Hematopoietic multipotent progenitor cell treated with erythropoietin and hydrocortisone succinate and interleukin-3 and kit ligand, for 6 days (in vitro differentiated cells): ENCODE data around the gene RASL11B.

ENCODE experiments used
- DNase-seq: peaks from one replicate; pipeline ENCODE4 v3.0.0-alpha.2; 2015

The RASL11B gene

GRCh38 chr4:52843958-52844357 is 18.2 kb upstream of the RASL11B start:
- DNase-seq: peak; percentile 7

GRCh38 chr4:52844596-52844995 is 17.5 kb upstream of the RASL11B start:
- DNase-seq: no peak

GRCh38 chr4:52846502-52846901 is 15.6 kb upstream of the RASL11B start:
- DNase-seq: no peak

- DNase-seq: no peak
Observed at GRCh38 chr4:52848254-52848653, 13.9 kb upstream of the RASL11B start.

- DNase-seq: no peak
Observed at GRCh38 chr4:52850406-52851124, 11.6 kb upstream of the RASL11B start.

- DNase-seq: no peak
Observed at GRCh38 chr4:52852041-52852440, 10.1 kb upstream of the RASL11B start.

GRCh38 chr4:52852711-52853110 is 9.4 kb upstream of the RASL11B start:
- no peak for DNase-seq

GRCh38 chr4:52853351-52853750 is 8.8 kb upstream of the RASL11B start:
- no peak for DNase-seq

GRCh38 chr4:52856801-52857200 is 5.3 kb upstream of the RASL11B start:
- no peak for DNase-seq

- no peak for DNase-seq
Observed at GRCh38 chr4:52860361-52860760, 1.8 kb upstream of the RASL11B start.

GRCh38 chr4:52861171-52861823 is 820 bp upstream of the RASL11B start:
- DNase-seq: no peak

- no peak for DNase-seq
Observed at GRCh38 chr4:52862639-52863161, 583 bp downstream of the RASL11B start.

GRCh38 chr4:52863324-52863723 is 1.2 kb downstream of the RASL11B start:
- DNase-seq: no peak

- no peak for DNase-seq
Observed at GRCh38 chr4:52864793-52865192, 2.7 kb downstream of the RASL11B start.

- no peak for DNase-seq
Observed at GRCh38 chr4:52865300-52865699, 3.2 kb downstream of the RASL11B start.

GRCh38 chr4:52866734-52867133 is 4.6 kb downstream of the RASL11B start:
- DNase-seq: no peak

- DNase-seq: no peak
Observed at GRCh38 chr4:52867163-52867562, 5.0 kb downstream of the RASL11B start.

GRCh38 chr4:52868133-52868532 is 6.0 kb downstream of the RASL11B start:
- no peak for DNase-seq

GRCh38 chr4:52869196-52869595 is 7.1 kb downstream of the RASL11B start:
- no peak for DNase-seq

GRCh38 chr4:52869656-52870055 is 7.5 kb downstream of the RASL11B start:
- no peak for DNase-seq

- no peak for DNase-seq
Observed at GRCh38 chr4:52870225-52870624, 8.1 kb downstream of the RASL11B start.

- DNase-seq: no peak
Observed at GRCh38 chr4:52873191-52873590, 11.1 kb downstream of the RASL11B start.

GRCh38 chr4:52873861-52874343 is 11.8 kb downstream of the RASL11B start:
- DNase-seq: no peak

- no peak for DNase-seq
Observed at GRCh38 chr4:52874948-52875347, 12.8 kb downstream of the RASL11B start.
